Stimulated activated naive CD4-positive, alpha-beta T cell treated with Interleukin-2 at 50 U/mL for 16 hours (primary cell): Measurements from ENCODE around the gene DPH5.
"Not testable (repeated sequence)": the region's sequence is repeated elsewhere in the genome, so short reads cannot be mapped to it uniquely, and the experiment has no call there.

Experiments
- DNase-seq: peaks from one replicate; lab custom pipeline; 2025; lab: John Stamatoyannopoulos, UW

The DPH5 gene

GRCh38 chr1:101025657-101026429, at the start of gene DPH5:
TSS of gene DPH5 (minus strand) at chr1:101025784. CDS start at chr1:101025443, 341 bp downstream.
- peak; percentile 88 for DNase-seq

- DNase-seq, result no peak
Measured at GRCh38 chr1:101073836-101074235, 48.3 kb upstream of the DPH5 start.

- DNase-seq, result no peak
Measured at GRCh38 chr1:101071470-101071891, 45.9 kb upstream of the DPH5 start.

- DNase-seq, result no peak
Measured at GRCh38 chr1:101069158-101069557, 43.6 kb upstream of the DPH5 start.

- DNase-seq, result not testable (repeated sequence)
Measured at GRCh38 chr1:101066937-101067335, 41.4 kb upstream of the DPH5 start.

GRCh38 chr1:101066260-101066936, 40.8 kb upstream of the DPH5 start:
- no peak for DNase-seq

- DNase-seq, result no peak
Measured at GRCh38 chr1:101065575-101065974, 40.0 kb upstream of the DPH5 start.

- DNase-seq, result no peak
Measured at GRCh38 chr1:101064697-101065096, 39.1 kb upstream of the DPH5 start.

- DNase-seq, result no peak
Measured at GRCh38 chr1:101060992-101061391, 35.4 kb upstream of the DPH5 start.

- DNase-seq, result no peak
Measured at GRCh38 chr1:101059945-101060542, 34.5 kb upstream of the DPH5 start.

- no peak for DNase-seq
Measured at GRCh38 chr1:101055623-101056022, 30.0 kb upstream of the DPH5 start.

- no peak for DNase-seq
Measured at GRCh38 chr1:101051688-101052638, 26.4 kb upstream of the DPH5 start.

- no peak for DNase-seq
Measured at GRCh38 chr1:101050869-101051268, 25.3 kb upstream of the DPH5 start.

- DNase-seq, result no peak
Measured at GRCh38 chr1:101044749-101045148, 19.2 kb upstream of the DPH5 start.

GRCh38 chr1:101044259-101044658, 18.7 kb upstream of the DPH5 start:
- no peak for DNase-seq

- no peak for DNase-seq
Measured at GRCh38 chr1:101043776-101044175, 18.2 kb upstream of the DPH5 start.

GRCh38 chr1:101041300-101041699, 15.7 kb upstream of the DPH5 start:
- no peak for DNase-seq

GRCh38 chr1:101040666-101041065, 15.1 kb upstream of the DPH5 start:
- no peak for DNase-seq

- DNase-seq, result no peak
Measured at GRCh38 chr1:101039245-101039644, 13.7 kb upstream of the DPH5 start.

GRCh38 chr1:101037316-101037715, 11.7 kb upstream of the DPH5 start:
- no peak for DNase-seq

GRCh38 chr1:101033017-101033416, 7.4 kb upstream of the DPH5 start:
- DNase-seq, result no peak

- DNase-seq, result not testable (repeated sequence)
Measured at GRCh38 chr1:101032129-101032528, 6.5 kb upstream of the DPH5 start.
